HG02884 (cell line): Measurements from ENCODE around the gene CDIP1.

ENCODE experiments used
- ATAC-seq: cut with Tn5 transposase; IDR thresholded peaks from one replicate; pipeline ENCODE4 v1.9.1; 2021; ENCODE audit warnings: mild to moderate bottlenecking, moderate library complexity; ENCODE audit not compliant: unreplicated experiment

The CDIP1 gene

GRCh38 chr16:4494746-4495490, 43.7 kb downstream of the CDIP1 start:
- ATAC-seq: no peak

GRCh38 chr16:4491898-4492297, 46.7 kb downstream of the CDIP1 start:
- no peak for ATAC-seq

- ATAC-seq: no peak
Observed at GRCh38 chr16:4489030-4489429, 49.5 kb downstream of the CDIP1 start.

GRCh38 chr16:4488499-4488967, 50.0 kb downstream of the CDIP1 start:
- ATAC-seq: no peak

- no peak for ATAC-seq
Observed at GRCh38 chr16:4487955-4488498, 50.5 kb downstream of the CDIP1 start.

- ATAC-seq: no peak
Observed at GRCh38 chr16:4486126-4486893, 52.3 kb downstream of the CDIP1 start.

GRCh38 chr16:4481963-4482362, 56.6 kb downstream of the CDIP1 start:
- ATAC-seq: no peak

- ATAC-seq: no peak
Observed at GRCh38 chr16:4481526-4481925, 57.0 kb downstream of the CDIP1 start.

GRCh38 chr16:4477966-4478365, 60.6 kb downstream of the CDIP1 start:
- no peak for ATAC-seq

- peak; percentile 72 for ATAC-seq
Observed at GRCh38 chr16:4475880-4476788, 62.4 kb downstream of the CDIP1 start, which contains the start of gene HMOX2. HMOX2 (plus strand) TSS chr16:4476398; CDS start chr16:4505525, 29,127 bp downstream.

- peak; percentile 49 for ATAC-seq
Observed at GRCh38 chr16:4474192-4474961, 64.2 kb downstream of the CDIP1 start, which contains the start of gene NMRAL1. NMRAL1 (minus strand) TSS chr16:4474625; CDS start chr16:4474132, 493 bp downstream.

GRCh38 chr16:4472880-4473279, 65.7 kb downstream of the CDIP1 start:
- ATAC-seq: no peak

- no peak for ATAC-seq
Observed at GRCh38 chr16:4471869-4472268, 66.7 kb downstream of the CDIP1 start.

GRCh38 chr16:4468972-4469371, 69.6 kb downstream of the CDIP1 start:
- ATAC-seq: no peak

GRCh38 chr16:4467916-4468315, 70.7 kb downstream of the CDIP1 start:
- ATAC-seq: no peak

GRCh38 chr16:4465977-4466779, 72.4 kb downstream of the CDIP1 start:
- ATAC-seq: no peak

GRCh38 chr16:4463522-4464163, 74.9 kb downstream of the CDIP1 start:
- ATAC-seq: no peak

- ATAC-seq: no peak
Observed at GRCh38 chr16:4461250-4462085, 77.1 kb downstream of the CDIP1 start.
